Vagina (tissue), 2 donors: Measurements from ENCODE around the gene PTGER2.

Experiments used
- POLR2A ChIP-seq, 2 donors: fragments of 450-650 bp; IDR thresholded peaks; one replicate each; pipeline ENCODE4 v1.6.1; 2017; ENCODE audit warnings: antibody characterized with exemption in 2 of 2, mild to moderate bottlenecking in 2 of 2, moderate library complexity in 2 of 2
- TF ChIP-seq, protein P1 (sequence below), 3 experiments: fragments of 450-650 bp in 2 of 3; fragments of 200-600 bp in 1 of 3; sonication (generic) in 1 of 3; IDR thresholded peaks; one replicate each; pipeline ENCODE4 v1.5.1; 2017 to 2019; ENCODE audit warnings: antibody characterized with exemption in 3 of 3, mild to moderate bottlenecking in 2 of 3, moderate library complexity in 2 of 3

DNA sequence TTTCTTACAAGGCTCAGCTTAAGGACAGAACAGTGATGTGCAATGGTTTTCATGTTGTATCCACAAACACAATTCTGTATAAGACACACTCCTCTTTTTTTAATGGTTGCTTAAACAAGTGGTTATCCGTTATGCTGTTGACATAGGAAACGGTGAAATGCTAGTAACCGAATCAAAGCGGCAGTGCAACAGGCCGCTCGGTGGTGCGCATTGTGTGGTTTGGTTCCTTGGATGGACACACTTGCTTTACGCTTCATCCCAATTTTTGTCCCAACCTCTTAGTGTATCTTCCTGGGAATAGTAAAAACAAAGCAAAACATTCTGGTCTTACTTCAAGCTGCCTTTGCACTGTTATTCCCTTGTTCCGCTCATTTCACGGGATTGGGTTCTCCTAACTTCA is 650 bp upstream of the PTGER2 start:
- TF ChIP-seq, protein P1, sequence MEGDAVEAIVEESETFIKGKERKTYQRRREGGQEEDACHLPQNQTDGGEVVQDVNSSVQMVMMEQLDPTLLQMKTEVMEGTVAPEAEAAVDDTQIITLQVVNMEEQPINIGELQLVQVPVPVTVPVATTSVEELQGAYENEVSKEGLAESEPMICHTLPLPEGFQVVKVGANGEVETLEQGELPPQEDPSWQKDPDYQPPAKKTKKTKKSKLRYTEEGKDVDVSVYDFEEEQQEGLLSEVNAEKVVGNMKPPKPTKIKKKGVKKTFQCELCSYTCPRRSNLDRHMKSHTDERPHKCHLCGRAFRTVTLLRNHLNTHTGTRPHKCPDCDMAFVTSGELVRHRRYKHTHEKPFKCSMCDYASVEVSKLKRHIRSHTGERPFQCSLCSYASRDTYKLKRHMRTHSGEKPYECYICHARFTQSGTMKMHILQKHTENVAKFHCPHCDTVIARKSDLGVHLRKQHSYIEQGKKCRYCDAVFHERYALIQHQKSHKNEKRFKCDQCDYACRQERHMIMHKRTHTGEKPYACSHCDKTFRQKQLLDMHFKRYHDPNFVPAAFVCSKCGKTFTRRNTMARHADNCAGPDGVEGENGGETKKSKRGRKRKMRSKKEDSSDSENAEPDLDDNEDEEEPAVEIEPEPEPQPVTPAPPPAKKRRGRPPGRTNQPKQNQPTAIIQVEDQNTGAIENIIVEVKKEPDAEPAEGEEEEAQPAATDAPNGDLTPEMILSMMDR (IDR thresholded peaks at IDR 0.05): no peak
- TF ChIP-seq POLR2A (IDR thresholded peaks at IDR 0.05): no peak
